SJCRH30 (cell line): ENCODE measurements around the gene COG1. TPM values are rescaled to one million over a fixed set of nuclear protein-coding genes. Genes with fewer than 3 reads are reported as not detected.
"Not testable (repeated sequence)": the region's sequence is repeated elsewhere in the genome, so short reads cannot be mapped to it uniquely, and the experiment has no call there.

Source experiments
- DNase-seq, 2 experiments: peaks; one replicate each; pipeline ENCODE4 v3.0.0-alpha.2; 2015 to 2020
- H3K27ac ChIP-seq: fragments of 250-450 bp; sonication (Bioruptor Pico); 2 replicates; pipeline ENCODE4 v1.5.1; 2020; ENCODE audit warnings: mild to moderate bottlenecking, moderate library complexity
- H3K27me3 ChIP-seq: fragments of 250-450 bp; sonication (Bioruptor Pico); 2 replicates; pipeline ENCODE4 v1.5.1; 2020; ENCODE audit warnings: mild to moderate bottlenecking, moderate library complexity
- H3K36me3 ChIP-seq: fragments of 250-450 bp; sonication (Bioruptor Pico); 2 replicates; pipeline ENCODE4 v1.5.1; 2020; ENCODE audit warnings: mild to moderate bottlenecking, moderate library complexity
- H3K4me1 ChIP-seq: fragments of 250-450 bp; sonication (Bioruptor Pico); 2 replicates; pipeline ENCODE4 v1.5.1; 2020; ENCODE audit warnings: mild to moderate bottlenecking, moderate library complexity
- H3K4me3 ChIP-seq: fragments of 250-450 bp; sonication (Bioruptor Pico); 2 replicates; pipeline ENCODE4 v1.5.1; 2020; ENCODE audit warnings: mild to moderate bottlenecking, moderate library complexity
- H3K9me3 ChIP-seq: fragments of 250-450 bp; sonication (Bioruptor Pico); replicated peaks from 2 replicates; pipeline ENCODE4 v1.5.1; 2020; ENCODE audit warnings: mild to moderate bottlenecking, moderate library complexity
- total RNA-seq: library from RNA; depleted of rRNA; stranded (reverse); fragments of >200 nt; shearing (Covaris generic); gene quantifications from 2 replicates; pipeline ENCODE4 v1.2.3, GENCODE V29; 2014; rRNA removed

COG1 gene, protein sequence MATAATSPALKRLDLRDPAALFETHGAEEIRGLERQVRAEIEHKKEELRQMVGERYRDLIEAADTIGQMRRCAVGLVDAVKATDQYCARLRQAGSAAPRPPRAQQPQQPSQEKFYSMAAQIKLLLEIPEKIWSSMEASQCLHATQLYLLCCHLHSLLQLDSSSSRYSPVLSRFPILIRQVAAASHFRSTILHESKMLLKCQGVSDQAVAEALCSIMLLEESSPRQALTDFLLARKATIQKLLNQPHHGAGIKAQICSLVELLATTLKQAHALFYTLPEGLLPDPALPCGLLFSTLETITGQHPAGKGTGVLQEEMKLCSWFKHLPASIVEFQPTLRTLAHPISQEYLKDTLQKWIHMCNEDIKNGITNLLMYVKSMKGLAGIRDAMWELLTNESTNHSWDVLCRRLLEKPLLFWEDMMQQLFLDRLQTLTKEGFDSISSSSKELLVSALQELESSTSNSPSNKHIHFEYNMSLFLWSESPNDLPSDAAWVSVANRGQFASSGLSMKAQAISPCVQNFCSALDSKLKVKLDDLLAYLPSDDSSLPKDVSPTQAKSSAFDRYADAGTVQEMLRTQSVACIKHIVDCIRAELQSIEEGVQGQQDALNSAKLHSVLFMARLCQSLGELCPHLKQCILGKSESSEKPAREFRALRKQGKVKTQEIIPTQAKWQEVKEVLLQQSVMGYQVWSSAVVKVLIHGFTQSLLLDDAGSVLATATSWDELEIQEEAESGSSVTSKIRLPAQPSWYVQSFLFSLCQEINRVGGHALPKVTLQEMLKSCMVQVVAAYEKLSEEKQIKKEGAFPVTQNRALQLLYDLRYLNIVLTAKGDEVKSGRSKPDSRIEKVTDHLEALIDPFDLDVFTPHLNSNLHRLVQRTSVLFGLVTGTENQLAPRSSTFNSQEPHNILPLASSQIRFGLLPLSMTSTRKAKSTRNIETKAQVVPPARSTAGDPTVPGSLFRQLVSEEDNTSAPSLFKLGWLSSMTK
- total RNA-seq: 24.6 and 35.3 TPM in 2 replicates

DNA sequence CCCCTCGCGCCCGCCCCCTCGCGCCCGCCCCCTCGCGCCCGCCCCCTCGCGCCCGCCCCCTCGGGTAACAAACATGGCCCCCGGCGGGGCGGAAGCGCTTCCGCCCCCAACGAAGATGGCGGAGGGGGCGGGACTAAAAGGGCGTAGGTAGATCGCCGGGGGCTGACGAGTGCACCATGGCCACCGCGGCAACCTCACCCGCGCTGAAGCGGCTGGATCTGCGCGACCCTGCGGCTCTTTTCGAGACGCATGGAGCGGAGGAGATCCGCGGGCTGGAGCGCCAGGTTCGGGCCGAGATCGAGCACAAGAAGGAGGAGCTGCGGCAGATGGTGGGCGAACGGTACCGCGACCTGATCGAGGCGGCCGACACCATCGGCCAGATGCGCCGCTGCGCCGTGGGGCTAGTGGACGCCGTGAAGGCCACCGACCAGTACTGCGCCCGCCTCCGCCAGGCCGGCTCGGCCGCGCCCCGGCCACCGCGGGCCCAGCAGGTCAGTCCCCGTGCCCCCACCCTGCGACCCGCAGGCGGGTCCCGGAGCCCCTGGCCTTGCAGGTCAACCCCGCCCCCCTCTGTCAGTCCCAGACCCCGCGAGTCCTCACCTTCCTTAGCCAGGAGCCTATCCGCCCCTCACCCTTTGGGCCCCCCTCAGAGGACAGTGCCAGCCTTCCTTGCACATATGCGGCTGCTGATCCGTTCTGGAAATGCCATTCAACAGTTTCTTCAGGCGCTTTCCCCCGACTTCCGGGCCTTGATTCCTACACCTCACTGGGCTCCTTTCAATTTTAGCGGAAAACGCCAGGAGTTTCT, at the start of gene COG1:
COG1 (plus strand) TSS at position 162 of the 808 bp plus-strand sequence; CDS start at position 177, 15 bp downstream.
- peak within 1 kb of the TSS; percentile 90 for H3K4me3 ChIP-seq
- peak within 1 kb of the TSS; percentile 87 for H3K27ac ChIP-seq
- peaks cover 16% of the 10 kb centered on the region for H3K36me3 ChIP-seq
- H3K4me1 ChIP-seq: no peaks in the 10 kb centered on the region
- no peaks in the 10 kb centered on the region for H3K9me3 ChIP-seq
- H3K27me3 ChIP-seq: no peaks in the 10 kb centered on the region
- peak; percentile 83 to 95 for DNase-seq

DNA sequence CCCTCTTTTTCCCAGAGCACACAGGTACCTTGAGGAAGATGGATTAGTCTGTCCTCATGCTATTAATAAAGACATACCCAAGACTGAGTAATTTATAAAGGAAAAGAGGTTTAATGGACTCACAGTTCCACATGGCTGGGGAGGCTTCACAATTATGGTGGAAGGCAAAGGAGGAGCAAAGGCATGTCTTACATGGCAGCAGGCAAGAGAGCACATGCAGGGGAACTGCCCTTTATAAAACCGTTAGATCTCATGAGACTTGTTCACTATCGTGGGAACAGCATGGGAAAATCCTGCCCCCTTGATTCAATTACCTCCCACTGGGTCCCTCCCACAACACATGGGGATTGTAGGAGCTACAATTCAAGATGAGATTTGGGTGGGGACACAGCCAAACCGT, 48.6 kb upstream of the COG1 start:
- H3K9me3 ChIP-seq, H3K27ac ChIP-seq, H3K36me3 ChIP-seq, DNase-seq, H3K4me1 ChIP-seq, H3K27me3 ChIP-seq, H3K4me3 ChIP-seq: not testable (repeated sequence)

DNA sequence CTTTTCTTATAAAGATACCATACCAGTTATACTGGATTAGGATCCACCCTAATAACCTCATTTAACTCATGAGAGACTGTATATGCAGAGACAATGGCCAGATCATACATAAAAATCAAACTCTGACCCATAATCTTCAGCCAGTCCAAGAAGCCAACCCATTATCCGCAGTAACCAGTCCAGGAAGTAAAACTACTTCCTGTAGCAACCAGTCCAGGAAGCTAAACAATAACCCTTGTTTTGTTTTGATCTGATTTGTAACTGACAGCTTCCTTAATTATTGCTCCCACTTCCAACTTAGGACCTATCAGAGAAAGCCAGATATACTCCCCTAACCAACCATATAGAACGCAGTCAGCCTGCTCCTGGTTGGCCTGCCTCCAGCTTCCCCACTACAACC, 47.2 kb upstream of the COG1 start:
- H3K36me3 ChIP-seq: no peaks in the 10 kb centered on the region
- no peak for DNase-seq
- no peaks in the 10 kb centered on the region for H3K4me1 ChIP-seq
- H3K9me3 ChIP-seq: no peaks in the 10 kb centered on the region; the same call in 1 of the 2 replicates
- peaks cover 5% of the 10 kb centered on the region; the same call in 1 of the 2 replicates for H3K27me3 ChIP-seq
- H3K4me3 ChIP-seq: no peak overlapping the region
- H3K27ac ChIP-seq: no peak overlapping the region

DNA sequence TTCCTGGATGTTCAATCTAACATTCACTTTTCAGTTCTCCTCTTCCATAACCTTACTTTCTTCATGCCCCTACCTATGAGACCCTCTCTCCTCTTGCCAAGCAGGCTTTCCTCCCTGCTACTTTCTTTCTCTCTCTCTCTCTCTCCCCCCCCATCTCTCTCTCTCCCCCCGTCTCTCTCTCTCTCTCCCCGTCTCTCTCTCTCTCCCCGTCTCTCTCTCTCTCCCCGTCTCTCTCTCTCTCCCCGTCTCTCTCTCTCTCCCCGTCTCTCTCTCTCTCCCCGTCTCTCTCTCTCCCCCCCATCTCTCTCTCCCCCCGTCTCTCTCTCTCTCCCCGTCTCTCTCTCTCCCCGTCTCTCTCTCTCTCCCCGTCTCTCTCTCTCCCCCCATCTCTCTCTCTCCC, 45.1 kb upstream of the COG1 start:
- H3K9me3 ChIP-seq, H3K4me1 ChIP-seq, H3K36me3 ChIP-seq, DNase-seq, H3K27me3 ChIP-seq, H3K27ac ChIP-seq, H3K4me3 ChIP-seq: not testable (repeated sequence)

DNA sequence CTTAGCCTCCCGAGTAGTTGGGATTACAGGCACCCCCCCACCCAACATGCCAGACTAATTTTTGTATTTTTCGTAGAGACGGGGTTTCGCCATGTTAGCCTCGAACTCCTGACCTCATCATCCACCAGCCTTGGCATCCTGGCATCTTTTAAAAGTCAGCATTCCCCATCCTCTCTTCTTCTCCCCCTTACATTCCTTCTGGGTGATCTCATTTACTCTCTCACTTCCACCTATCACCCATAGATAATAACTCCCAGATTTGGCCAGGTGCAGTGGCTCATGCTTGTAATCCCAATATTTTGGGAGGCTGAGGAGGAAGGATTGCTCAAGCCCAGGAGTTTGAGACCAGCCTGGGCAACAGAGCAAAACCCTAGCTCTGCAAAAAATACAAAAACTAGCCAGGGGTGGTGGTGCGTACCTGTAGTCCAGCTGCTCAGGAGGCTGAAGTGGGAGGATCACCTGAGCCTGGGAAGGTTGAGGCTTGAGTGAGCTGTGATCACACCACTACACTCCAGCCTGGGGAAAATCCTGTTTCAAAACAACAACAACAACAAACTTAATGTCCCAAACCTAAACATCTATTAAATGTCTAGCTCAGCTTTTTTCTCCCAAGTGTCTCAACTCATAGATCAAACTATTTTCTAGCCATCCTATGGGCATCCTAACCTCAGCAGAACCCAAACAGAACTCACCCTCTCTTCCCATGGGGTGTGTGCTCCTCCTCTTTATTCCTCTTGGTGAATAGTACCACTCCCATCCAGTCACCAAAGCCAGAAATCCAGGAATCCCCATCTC, 44.1 kb upstream of the COG1 start:
- Histone ChIP-seq H3K27ac (no peak overlapping the region), H3K4me1 (no peaks in the 10 kb centered on the region), H3K4me3 (no peak overlapping the region), H3K27me3 (peaks cover 9% of the 10 kb centered on the region; the same call in 1 of the 2 replicates), H3K9me3 (no peaks in the 10 kb centered on the region; the same call in 1 of the 2 replicates), H3K36me3 (no peaks in the 10 kb centered on the region)
- DNase-seq: no peak

DNA sequence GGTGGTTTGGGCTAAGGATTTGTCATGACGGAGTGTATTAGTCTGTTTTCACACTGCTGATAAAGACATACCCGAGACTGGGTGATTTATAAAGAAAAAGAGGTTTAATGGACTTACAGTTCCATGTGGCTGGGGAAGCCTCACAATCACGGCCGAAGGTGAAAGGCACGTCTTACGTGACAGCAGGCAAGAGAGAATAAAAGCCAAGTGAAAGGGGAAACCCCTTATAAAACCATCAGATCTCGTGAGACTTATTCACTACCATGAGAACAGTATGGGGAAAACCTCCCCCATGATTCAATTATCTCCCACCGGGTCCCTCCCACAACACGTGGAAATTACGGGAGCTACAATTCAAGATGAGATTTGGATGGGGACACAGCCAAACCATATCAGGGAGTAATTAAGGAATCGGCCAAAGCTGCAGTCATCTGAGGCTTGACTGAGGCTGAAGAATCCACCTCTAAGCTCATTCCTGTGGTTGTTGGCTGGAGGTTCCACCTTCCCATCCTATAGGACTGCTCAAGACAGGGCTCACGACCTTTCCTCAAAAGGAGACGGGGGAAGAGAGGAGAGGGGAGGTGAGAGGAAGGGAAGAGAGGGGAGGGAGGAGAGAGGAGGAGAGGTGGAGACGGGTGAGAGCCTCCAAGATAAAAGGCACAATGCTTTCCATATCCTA, 42.1 kb upstream of the COG1 start:
- H3K9me3 ChIP-seq, H3K4me1 ChIP-seq, H3K4me3 ChIP-seq, DNase-seq, H3K27ac ChIP-seq, H3K36me3 ChIP-seq: not testable (repeated sequence)
- peaks cover 12% of the 10 kb centered on the region for H3K27me3 ChIP-seq

DNA sequence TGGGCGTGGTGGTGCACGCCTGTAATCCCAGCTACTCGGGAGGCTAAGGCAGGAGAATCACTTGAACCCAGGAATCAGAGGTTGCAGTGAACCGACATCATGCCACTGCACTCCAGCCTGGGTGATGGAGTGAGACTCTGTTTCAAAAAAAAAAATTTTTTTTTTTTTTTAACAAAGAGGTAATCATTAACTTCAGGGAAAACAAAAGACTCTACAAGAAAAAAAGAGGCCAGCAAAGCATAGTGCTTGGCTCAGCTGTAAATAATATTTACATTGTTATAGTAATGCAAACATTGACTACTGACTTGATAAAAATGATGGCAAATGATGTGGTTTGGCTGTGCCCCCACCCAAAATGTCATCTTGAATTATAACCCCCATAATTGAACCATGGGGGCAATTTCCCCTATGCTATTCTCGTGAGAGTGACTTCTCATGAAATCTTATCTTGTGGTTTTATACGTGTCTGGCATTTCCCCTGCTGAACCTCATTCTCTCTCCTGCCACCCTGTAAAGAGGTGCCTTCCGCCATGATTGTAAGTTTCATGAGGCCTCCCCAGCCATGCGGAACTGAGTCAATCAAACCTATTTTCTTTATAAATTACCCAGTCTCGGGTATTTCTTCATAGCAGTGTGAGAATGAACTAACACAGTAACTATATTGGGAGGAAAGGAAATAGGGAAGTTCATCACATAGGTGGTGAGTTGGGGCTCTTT, 40.8 kb upstream of the COG1 start:
- H3K36me3 ChIP-seq: no peaks in the 10 kb centered on the region
- H3K9me3 ChIP-seq: no peaks in the 10 kb centered on the region
- H3K27ac ChIP-seq: no peak overlapping the region
- no peak overlapping the region for H3K4me3 ChIP-seq
- H3K27me3 ChIP-seq: peaks cover 23% of the 10 kb centered on the region
- H3K4me1 ChIP-seq: no peaks in the 10 kb centered on the region
- no peak for DNase-seq

DNA sequence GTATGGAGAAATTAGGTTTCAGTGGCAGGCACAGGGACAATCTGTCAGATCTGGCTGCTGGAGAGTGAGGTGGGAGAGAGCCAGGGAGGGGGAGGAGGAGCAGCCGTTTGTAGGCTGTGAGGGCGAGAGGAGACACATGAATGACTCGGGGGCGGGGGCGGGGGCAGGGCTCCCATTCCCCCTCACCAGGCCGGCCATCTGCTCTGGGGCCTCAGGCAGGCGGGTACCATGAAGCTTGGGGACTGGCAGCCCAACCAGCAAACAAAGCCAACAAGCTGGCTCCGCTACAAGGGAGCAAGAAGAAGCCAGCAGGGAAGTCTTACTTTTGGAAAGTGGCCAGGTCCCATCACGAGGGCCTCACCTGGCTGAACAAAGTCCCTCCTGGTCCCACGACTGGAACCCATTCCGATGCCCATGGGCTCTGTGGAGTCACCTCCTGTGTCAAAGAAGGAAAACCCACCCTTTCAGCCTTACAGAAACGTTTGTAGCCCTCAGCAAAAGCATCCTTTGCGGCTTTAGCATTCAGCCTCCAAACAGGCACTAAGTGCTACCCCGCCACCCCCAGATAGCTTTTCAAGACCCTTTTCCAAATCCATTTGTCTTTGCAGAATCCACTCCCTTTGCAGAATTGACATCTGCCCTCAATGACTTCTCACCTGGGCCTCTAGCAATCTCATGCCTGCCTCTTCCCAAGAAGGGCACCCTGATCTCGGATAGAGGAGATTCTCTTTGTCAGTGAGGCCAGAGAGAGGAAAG, 37.3 kb upstream of the COG1 start:
- H3K27ac ChIP-seq: no peak overlapping the region

DNA sequence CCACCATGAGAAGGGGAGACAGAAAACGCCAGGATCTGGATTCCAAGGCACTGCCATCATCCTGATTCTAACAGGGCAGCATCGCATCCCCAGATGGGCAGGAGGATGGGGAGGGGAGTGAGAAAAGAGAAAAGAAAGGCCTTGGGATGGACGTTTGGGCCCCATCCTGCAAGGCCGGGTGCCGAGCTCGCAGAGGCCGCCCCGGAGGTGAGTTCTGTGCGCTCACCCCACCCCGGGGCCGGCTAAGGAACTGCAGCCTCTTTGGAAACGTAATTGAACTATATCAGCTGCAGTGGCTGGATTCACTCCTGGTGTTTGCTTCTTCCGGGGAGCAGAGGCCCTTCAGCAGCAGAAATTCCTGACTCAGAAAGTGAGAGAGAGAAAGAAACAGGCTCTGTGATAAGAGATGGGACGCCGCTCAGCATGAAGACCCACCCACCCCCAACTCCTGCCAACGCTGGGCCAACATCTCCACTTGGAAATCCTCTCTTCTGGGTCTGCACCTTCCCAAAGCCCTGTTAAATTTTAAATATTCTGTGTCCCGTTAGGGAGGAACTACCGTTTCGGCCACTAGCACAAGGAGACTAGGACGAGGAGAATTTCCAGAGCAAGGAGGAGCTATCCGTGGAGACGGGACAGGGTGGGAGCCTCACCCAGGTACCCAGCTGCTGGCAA, 36.6 kb upstream of the COG1 start:
- peak; percentile 51 to 70 for DNase-seq
- H3K36me3 ChIP-seq: no peaks in the 10 kb centered on the region
- peaks cover 27% of the 10 kb centered on the region for H3K27me3 ChIP-seq
- H3K27ac ChIP-seq: no peak overlapping the region
- no peaks in the 10 kb centered on the region for H3K9me3 ChIP-seq
- no peaks in the 10 kb centered on the region for H3K4me1 ChIP-seq
- no peak overlapping the region for H3K4me3 ChIP-seq

More for the DNA sequence above, 37.3 kb upstream of the COG1 start:
- Histone ChIP-seq H3K4me1 (no peaks in the 10 kb centered on the region), H3K27me3 (peaks cover 22% of the 10 kb centered on the region), H3K36me3 (no peaks in the 10 kb centered on the region), H3K9me3 (no peaks in the 10 kb centered on the region), H3K4me3 (no peak overlapping the region)
- no peak for DNase-seq

DNA sequence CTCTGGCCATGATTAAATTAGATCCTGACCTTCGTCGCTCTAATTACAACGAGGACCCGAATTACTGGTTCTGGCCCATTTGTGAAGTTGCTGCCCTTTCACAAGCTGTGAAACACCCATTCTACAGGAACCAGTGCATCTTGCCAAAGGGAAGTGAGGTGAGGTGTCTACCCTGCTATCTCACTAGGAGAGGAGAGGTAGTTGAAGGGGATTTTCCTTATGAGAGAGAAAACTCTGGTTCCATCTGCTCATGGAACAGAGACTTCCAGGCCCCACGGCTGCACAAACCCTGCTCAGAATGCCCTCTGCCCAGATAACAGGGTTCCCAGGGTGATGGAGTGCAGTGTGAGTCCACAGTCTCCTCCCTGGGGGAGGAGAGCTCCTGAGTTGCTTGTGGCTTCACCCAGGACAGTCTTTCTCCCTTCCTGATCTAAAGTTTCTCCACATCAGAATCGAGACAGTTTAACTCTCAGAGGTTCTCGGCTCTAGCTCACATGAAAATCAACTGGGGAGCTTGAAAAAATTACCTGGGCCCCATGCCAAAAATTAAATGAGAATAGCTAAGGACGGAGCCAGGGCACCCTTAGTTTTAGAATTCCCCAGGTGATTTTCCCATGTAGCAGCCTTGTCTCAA, 35.9 kb upstream of the COG1 start:
- no peak for DNase-seq
- Histone ChIP-seq H3K4me3 (no peak overlapping the region), H3K27me3 (peaks cover 25% of the 10 kb centered on the region), H3K27ac (no peak overlapping the region), H3K36me3 (no peaks in the 10 kb centered on the region), H3K9me3 (no peaks in the 10 kb centered on the region), H3K4me1 (no peaks in the 10 kb centered on the region)

DNA sequence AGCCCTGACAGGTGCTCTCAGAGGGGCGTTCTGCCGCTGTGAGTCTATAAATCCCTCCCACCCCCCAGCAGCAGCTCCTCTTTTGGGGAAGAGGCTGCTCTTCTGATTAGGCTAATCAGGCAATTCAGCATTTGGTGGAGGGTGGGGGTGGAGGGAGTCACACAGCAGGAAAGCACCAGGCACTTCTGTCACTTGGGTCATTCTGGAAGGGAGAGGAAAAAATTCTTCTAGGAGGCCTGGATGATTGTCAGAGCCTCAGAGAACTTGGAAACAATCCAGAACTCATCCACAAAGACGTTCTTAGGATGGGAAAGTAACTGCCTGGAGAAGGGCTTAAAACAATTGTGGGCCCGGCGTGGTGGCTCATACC, 35.3 kb upstream of the COG1 start:
- Histone ChIP-seq H3K27ac (no peak overlapping the region), H3K36me3 (no peaks in the 10 kb centered on the region), H3K9me3 (no peaks in the 10 kb centered on the region), H3K4me1 (no peaks in the 10 kb centered on the region), H3K4me3 (no peak overlapping the region), H3K27me3 (peaks cover 27% of the 10 kb centered on the region)
- DNase-seq: no peak

DNA sequence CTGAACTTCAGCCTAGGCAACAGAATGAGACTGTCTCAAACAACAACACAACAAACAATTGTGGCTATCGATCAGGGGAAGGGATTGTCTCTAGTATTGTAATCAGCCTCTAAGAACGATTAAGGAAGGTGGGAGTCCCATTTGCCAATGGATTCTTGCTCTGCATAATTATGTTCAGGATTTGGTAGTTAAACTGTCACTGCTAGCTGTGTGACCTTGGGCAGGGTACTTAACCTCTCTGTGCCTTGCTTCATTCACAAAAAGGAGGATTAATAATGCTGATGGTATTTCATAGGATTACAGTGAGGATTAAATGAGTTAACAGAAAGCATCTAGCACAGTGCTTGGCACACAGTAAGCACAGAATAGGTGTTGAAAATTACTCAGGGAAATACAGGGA, 34.7 kb upstream of the COG1 start:
- Histone ChIP-seq H3K27me3 (peaks cover 33% of the 10 kb centered on the region), H3K36me3 (no peaks in the 10 kb centered on the region), H3K4me1 (no peaks in the 10 kb centered on the region), H3K27ac (no peak overlapping the region), H3K9me3 (no peaks in the 10 kb centered on the region), H3K4me3 (no peak overlapping the region)
- no peak for DNase-seq
